Measurements from ENCODE around the gene ENTPD1. TPM values are rescaled to one million over a fixed set of nuclear protein-coding genes. Genes with fewer than 3 reads are reported as not detected.

Gene ENTPD1
- total and polyA plus RNA-seq, 2 donors (not counting 1 experiment from before 2014, with no cell fraction given), result 0.47 to 3.3 TPM

DNA sequence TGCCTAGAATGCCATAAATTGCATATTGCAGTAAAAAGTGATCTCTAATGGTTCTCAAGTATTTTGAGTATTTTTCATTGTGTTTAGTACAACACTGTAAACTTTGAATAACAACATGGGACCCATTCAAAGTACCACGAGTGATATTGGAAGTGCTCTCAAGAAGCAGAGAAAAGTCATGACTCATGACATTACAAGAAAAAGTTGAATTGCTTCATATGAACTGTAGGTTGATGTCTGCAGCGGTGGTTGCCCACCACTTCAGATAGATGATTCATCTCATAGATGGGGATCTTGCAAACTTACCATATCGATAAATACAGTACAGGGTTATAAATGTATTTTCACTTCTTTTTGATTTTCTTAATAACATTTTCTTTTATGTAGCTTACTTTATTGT is 33.9 kb downstream of the ENTPD1 start:
- Histone ChIP-seq H3K4me1 (ENCODE audit: control insufficient read depth, extremely low read depth, insufficient read depth, low read length) (peaks cover 5% of the 10 kb centered on the region), H3K79me2 (ENCODE audit: control insufficient read depth, insufficient read depth, low read length) (no peaks in the 10 kb centered on the region), H3K9me3 (ENCODE audit: control insufficient read depth, insufficient read depth, low read depth, low read length) (no peaks in the 10 kb centered on the region), H2AFZ (ENCODE audit: low read length) (no peak overlapping the region), H3K4me3 (replicated peaks in 1 of 4; ENCODE audit: control extremely low read depth in 1 of 4, insufficient read depth in 1 of 4, low read depth in 3 of 4, low read length in 4 of 4) (no peak overlapping the region), H3K27me3 (ENCODE audit: control insufficient read depth, insufficient read depth, low read length) (no peaks in the 10 kb centered on the region), H3K9ac (ENCODE audit: insufficient read depth, low read length) (no peak overlapping the region), H3K36me3 (ENCODE audit: control insufficient read depth, insufficient read depth, low read length) (no peaks in the 10 kb centered on the region), H3K4me2 (ENCODE audit: extremely low read depth, insufficient read depth, low read length) (no peak overlapping the region), H3K27ac (ENCODE audit: insufficient read depth, low read length) (no peak overlapping the region), H4K20me1 (ENCODE audit: control insufficient read depth, extremely low read depth, insufficient read depth, low read length) (no peaks in the 10 kb centered on the region)
- no peak for TF ChIP-seq CTCF (conservative IDR thresholded peaks at IDR 0.05 in 1 of 2, IDR thresholded peaks at IDR 0.05 in 1 of 2; ENCODE audit: low read depth in 1 of 2, low read length in 2 of 2)
- TF ChIP-seq EZH2 (IDR thresholded peaks at IDR 0.05; ENCODE audit: low read length, missing control alignments), result no peak
- peak in 1 of 2 donors; percentile 27 for DNase-seq (ENCODE audit: low read depth in 2 of 2)

DNA sequence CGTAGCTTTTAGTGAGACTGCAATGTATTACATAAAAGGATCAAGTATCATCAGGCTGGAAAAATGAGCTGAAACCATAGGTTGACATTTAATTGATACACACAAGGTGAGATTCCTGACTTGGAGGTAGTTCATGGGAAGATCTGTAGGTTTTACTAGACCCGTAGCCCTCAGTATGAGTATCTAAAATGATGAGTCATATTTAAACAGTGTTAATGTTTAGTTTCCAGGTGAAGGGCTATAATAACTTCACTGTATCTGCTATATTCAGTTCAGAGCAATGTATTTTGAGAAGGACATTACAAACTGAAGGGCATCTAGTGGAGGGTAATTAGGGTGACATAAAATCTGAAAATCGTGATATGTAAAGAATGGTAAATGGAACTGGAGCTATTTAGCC is 35.0 kb downstream of the ENTPD1 start:
- Histone ChIP-seq H3K4me1 (ENCODE audit: control insufficient read depth, extremely low read depth, insufficient read depth, low read length) (peaks cover 5% of the 10 kb centered on the region), H3K27ac (ENCODE audit: insufficient read depth, low read length) (no peak overlapping the region), H3K9me3 (ENCODE audit: control insufficient read depth, insufficient read depth, low read depth, low read length) (no peaks in the 10 kb centered on the region), H3K9ac (ENCODE audit: insufficient read depth, low read length) (no peak overlapping the region), H3K79me2 (ENCODE audit: control insufficient read depth, insufficient read depth, low read length) (no peaks in the 10 kb centered on the region), H2AFZ (ENCODE audit: low read length) (no peak overlapping the region), H3K4me2 (ENCODE audit: extremely low read depth, insufficient read depth, low read length) (peak overlapping the region; percentile 20), H3K27me3 (ENCODE audit: control insufficient read depth, insufficient read depth, low read length) (no peaks in the 10 kb centered on the region), H3K36me3 (ENCODE audit: control insufficient read depth, insufficient read depth, low read length) (no peaks in the 10 kb centered on the region), H4K20me1 (ENCODE audit: control insufficient read depth, extremely low read depth, insufficient read depth, low read length) (no peaks in the 10 kb centered on the region), H3K4me3 (replicated peaks in 1 of 4; ENCODE audit: control extremely low read depth in 1 of 4, insufficient read depth in 1 of 4, low read depth in 3 of 4, low read length in 4 of 4) (no peak overlapping the region)
- TF ChIP-seq CTCF (conservative IDR thresholded peaks at IDR 0.05 in 1 of 2, IDR thresholded peaks at IDR 0.05 in 1 of 2; ENCODE audit: low read depth in 1 of 2, low read length in 2 of 2) (no peak), EZH2 (IDR thresholded peaks at IDR 0.05; ENCODE audit: low read length, missing control alignments) (no peak)
- no peak for DNase-seq (ENCODE audit: low read depth in 2 of 2)

- no peaks in the 10 kb centered on the region for H3K36me3 ChIP-seq (ENCODE audit: control insufficient read depth, insufficient read depth, low read length)
- H3K9ac ChIP-seq (ENCODE audit: insufficient read depth, low read length), result no peak overlapping the region
- peaks cover 5% of the 10 kb centered on the region for H3K4me1 ChIP-seq (ENCODE audit: control insufficient read depth, extremely low read depth, insufficient read depth, low read length)
- no peaks in the 10 kb centered on the region for H3K79me2 ChIP-seq (ENCODE audit: control insufficient read depth, insufficient read depth, low read length)
- TF ChIP-seq CTCF (conservative IDR thresholded peaks at IDR 0.05 in 1 of 2, IDR thresholded peaks at IDR 0.05 in 1 of 2; ENCODE audit: low read depth in 1 of 2, low read length in 2 of 2), result no peak
- H3K27me3 ChIP-seq (ENCODE audit: control insufficient read depth, insufficient read depth, low read length), result no peaks in the 10 kb centered on the region
- H3K4me2 ChIP-seq (ENCODE audit: extremely low read depth, insufficient read depth, low read length), result no peak overlapping the region
- no peak overlapping the region for H3K4me3 ChIP-seq (replicated peaks in 1 of 4; ENCODE audit: control extremely low read depth in 1 of 4, insufficient read depth in 1 of 4, low read depth in 3 of 4, low read length in 4 of 4)
- no peak for DNase-seq (ENCODE audit: low read depth in 2 of 2)
- H3K9me3 ChIP-seq (ENCODE audit: control insufficient read depth, insufficient read depth, low read depth, low read length), result no peaks in the 10 kb centered on the region
- H4K20me1 ChIP-seq (ENCODE audit: control insufficient read depth, extremely low read depth, insufficient read depth, low read length), result no peaks in the 10 kb centered on the region
- H2AFZ ChIP-seq (ENCODE audit: low read length), result no peak overlapping the region
- no peak overlapping the region for H3K27ac ChIP-seq (ENCODE audit: insufficient read depth, low read length)
These were observed 35.5 kb downstream of the ENTPD1 start for GRCh38 chr10:95791425-95791979.

All from fibroblast of lung (primary cell).